GM21717 (cell line): ENCODE results near the gene AGAP1.

Experiments used
- ATAC-seq: cut with Tn5 transposase; IDR thresholded peaks from one replicate; pipeline ENCODE4 v1.9.1; 2021; ENCODE audit warnings: mild to moderate bottlenecking, moderate library complexity; ENCODE audit not compliant: unreplicated experiment

AGAP1 gene

GRCh38 chr2:235530735-235531134, 36.9 kb downstream of the AGAP1 start:
- no peak for ATAC-seq

DNA sequence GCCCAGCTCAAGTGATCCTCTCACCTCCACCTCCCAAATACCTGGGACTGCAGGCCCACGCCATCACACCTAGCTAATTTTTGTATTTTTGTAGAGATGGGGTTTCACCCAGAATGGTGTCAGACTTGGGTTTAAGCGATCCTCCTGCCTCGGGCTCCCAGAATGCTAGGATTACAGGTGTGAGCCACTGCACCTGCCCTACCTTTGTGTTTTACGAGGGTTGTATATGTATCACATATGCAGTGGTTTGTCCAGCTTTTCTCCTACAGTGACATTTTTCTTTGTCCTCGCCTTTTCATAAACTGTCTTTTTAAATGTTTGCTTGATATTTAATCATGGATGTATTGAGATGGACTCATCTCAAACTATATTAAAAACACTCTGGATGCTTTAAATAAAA, 38.5 kb downstream of the AGAP1 start:
- ATAC-seq, result no peak

- no peak for ATAC-seq
Measured at GRCh38 chr2:235533198-235533597, 39.4 kb downstream of the AGAP1 start.

GRCh38 chr2:235533616-235534385, 40.0 kb downstream of the AGAP1 start:
- ATAC-seq, result no peak

- ATAC-seq, result no peak
Measured at GRCh38 chr2:235534678-235535422, 41.0 kb downstream of the AGAP1 start.

DNA sequence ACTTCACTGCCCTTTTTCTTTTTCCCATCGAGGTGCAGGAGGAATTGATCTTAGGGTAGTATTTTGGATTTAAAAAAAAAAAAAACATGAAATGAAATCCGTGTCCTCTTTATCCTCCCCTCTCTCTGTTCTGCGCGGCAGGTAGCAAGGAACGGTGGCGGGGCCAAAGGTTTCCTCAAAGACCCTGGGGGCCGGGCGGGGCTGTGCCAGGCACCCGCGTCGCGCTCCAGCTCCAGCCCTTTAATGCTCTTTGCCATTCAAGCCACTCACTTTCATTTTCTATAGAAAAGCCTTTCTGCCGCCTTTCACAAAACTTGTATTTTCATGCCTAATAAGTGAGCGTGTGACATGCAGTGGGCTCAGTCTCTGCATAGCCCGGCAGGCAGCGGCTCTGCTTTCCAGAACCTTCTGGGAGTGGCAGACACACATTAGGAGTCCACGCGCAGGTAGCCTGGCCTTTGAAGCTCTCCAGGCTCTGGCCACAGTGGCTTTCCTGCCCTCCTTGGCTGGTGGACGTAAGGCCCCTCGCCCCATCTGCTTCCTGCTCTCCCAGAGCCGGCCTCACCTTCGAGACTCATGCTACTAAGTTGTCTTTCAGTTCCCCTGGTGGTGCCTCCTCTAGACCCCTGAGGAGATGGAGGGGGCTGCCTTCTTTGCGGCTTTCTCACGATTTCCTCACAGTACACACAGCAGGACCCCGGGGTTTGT, 41.7 kb downstream of the AGAP1 start:
- no peak for ATAC-seq

DNA sequence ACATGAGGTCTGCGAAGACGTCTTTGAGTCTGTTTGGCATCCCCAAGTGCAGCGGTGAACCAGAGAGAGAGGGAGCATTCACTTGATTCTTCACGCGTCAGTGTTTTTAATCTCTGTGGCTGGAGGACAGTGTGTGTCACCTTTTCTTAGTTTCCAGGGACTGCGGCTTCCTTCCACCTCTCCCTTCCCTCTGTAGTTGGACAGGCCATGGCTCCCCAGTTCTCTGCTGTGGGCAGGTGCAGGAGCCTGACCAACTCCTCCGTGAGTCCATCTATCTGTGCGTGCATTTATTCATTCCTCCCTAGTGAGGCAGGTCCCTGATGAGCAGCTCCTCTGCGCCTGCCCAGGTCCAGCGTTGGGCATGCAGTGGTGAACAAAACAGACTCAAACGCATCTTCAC, 42.9 kb downstream of the AGAP1 start:
- no peak for ATAC-seq

GRCh38 chr2:235537186-235537585, 43.3 kb downstream of the AGAP1 start:
- no peak for ATAC-seq

GRCh38 chr2:235537587-235537986, 43.7 kb downstream of the AGAP1 start:
- ATAC-seq, result no peak

DNA sequence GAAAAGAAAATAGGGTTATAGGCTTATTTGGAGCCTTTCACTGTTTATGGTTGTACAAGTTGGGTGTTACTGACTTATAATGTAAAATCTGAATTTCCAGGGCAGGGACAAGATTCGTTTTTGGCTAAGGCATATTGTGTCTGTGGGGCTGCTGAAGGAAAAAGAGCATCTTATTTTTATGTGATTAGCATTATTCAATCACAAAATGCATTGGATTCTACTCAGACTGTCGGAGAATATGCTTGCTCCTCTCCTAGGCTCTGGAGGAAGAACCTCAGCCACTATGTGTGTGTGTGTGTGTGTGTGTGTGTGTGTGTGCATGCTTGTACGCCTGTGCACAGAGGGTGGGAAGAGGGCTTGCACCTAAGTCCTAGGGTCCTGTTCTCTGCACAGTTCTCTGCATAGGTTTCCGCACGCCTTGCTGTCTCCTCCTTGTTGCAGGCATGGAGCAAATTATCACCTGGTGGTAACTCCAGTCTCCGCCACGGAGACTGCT, 44.3 kb downstream of the AGAP1 start:
- no peak for ATAC-seq

GRCh38 chr2:235538981-235539380, 45.1 kb downstream of the AGAP1 start:
- ATAC-seq, result no peak

DNA sequence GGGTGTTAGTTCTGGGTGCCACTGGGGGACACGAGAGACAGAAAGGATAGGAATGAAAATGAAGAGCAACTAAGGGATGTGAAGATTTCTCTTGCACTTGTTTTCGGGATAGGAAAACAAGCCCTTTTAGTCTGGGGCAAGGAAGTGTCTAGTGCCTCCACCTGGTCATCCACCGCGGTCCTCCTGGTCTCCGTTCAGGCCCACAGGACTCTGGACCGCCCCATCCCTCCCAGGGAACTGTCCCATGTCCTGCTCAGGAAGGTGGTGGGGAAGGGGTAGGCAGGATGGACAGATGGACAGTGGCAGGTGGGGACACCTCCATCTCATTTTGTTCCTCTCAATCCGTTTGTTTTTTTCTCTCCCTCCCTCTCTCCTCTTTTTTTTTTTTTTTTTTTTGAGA, 45.9 kb downstream of the AGAP1 start:
- ATAC-seq, result no peak

DNA sequence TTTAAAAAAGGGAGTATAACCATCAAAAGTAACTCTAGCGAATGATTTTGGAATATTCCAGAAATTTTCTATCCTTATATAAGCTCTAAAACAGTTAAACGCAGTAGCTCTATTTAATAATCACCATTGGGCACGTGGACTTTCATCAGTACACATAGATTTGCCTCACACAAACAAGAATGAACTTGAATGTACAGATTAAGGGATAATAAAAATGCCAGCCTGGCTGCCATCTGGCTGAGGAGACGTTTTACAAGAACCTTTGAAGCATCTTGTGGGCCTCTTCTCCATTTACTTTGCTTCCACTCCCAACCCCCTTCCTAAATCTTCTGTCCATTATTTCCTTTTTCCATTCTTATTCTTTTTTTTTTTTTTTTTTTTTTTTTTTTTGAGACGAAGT, 47.2 kb downstream of the AGAP1 start:
- no peak for ATAC-seq

- ATAC-seq, result no peak
Measured at GRCh38 chr2:235541838-235542549, 48.2 kb downstream of the AGAP1 start.

- no peak for ATAC-seq
Measured at GRCh38 chr2:235542733-235543127, 48.9 kb downstream of the AGAP1 start.

DNA sequence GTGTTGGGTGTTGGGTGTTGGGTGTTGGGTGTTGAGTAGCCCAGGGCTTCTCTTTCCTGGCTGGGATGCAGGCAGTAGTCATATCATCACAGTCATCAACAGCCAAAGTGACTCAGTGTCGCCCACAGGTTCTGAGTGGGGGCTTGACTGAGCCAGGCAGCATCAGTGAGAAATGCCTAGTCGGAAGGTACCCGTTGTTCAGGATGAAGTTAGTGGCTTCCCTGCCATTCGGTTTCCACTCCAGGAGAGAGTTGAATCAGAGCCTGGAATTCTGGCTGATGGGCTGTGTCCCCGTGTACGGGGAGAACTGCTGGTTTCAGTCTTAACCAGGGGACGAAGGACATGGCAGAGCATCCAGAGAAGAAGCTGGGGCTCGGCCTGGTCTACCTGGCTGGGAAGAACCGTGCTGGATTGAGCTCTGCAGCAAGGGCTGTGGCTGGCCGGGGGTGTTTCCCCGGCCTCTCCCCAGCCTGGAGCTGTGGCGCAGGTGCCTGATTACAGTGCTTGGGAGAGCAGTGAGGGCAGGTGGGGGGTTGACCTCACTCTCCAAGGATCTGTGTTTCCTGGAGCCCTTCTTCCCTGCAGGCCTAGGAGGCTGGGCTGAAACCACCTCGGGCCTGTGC, 49.4 kb downstream of the AGAP1 start:
- no peak for ATAC-seq

DNA sequence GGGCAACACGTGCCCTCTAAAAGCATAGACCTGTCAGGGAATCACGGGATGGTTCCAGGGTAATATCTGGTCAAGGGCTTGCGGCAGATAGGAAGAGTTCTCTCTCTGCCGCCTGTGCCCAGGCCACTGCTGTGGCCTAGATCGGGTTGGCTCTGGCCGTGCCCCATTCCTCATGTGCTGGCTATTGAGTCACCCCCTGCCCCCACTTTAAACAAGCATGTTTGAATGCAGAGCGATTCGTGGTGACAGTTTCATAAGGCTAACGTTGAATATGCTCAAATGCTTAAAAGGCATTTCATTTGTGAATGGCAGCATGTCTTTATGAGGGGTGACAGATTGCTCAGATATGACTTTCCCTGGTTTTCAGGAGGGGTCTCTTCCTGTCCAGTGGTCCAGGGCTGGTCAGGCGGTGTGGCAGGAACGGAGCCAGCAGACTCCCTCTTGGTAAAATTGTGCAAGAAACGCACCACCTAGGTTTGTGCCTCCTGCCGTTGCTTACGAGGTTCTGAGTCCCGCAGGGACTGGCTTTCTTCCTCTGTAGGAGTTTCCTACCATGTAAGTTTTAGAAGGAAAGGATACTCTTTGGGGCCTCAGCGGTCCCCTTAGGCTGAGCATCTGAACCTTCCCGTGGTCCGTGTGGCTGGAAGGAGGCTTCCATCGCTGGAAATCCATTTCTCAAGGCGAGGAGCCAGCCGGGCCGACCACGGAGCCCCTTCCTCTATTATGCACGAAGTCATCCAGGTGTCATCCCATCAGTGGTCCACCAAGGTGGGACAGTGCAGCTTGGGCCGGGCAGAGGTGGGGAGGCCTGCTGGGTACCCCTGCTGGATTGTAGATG, 50.2 kb downstream of the AGAP1 start:
- ATAC-seq, result no peak

DNA sequence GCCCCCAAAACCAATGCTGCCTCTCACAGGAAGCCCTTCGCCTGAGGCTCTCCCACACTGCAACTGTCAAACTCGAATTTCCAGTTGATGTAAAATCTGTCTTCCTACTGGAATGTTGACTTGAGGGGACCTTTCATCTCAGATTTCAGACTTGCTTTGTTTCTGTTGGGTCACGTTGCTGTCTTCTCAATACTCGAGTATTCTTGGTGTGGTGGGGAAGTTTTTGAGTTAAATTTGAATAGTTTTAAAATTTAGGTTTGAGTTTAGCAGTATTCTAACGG, 50.8 kb downstream of the AGAP1 start:
- ATAC-seq, result no peak

GRCh38 chr2:235545339-235546150, 51.7 kb downstream of the AGAP1 start:
- ATAC-seq, result no peak
